Measurements from ENCODE around the gene TAF11L6.

- TF ChIP-seq CTCF (conservative IDR thresholded peaks at IDR 0.05; ENCODE audit: low read depth in 2 of 2), result no peak
- TF ChIP-seq REST (IDR thresholded peaks at IDR 0.05; ENCODE audit: unreplicated experiment), result no peak
- no peak for TF ChIP-seq POLR2AphosphoS5 (IDR thresholded peaks at IDR 0.05; ENCODE audit: low read depth)
- no peak for TF ChIP-seq EZH2phosphoT487 (IDR thresholded peaks at IDR 0.05; ENCODE audit: unreplicated experiment)
- TF ChIP-seq ETS1 (IDR thresholded peaks at IDR 0.05), result no peak
- TF ChIP-seq EZH2 (IDR thresholded peaks at IDR 0.05; ENCODE audit: low read depth, unreplicated experiment), result no peak
- no peak for TF ChIP-seq ZNF114 (CRISPR knock-in tag; IDR thresholded peaks at IDR 0.05)
- no peak for TF ChIP-seq CREB1 (CRISPR knock-in tag; IDR thresholded peaks at IDR 0.05; ENCODE audit: low read depth)
- TF ChIP-seq ZNF331 (CRISPR knock-in tag; IDR thresholded peaks at IDR 0.05; ENCODE audit: low read depth), result no peak
- TF ChIP-seq JUNB (IDR thresholded peaks at IDR 0.05; ENCODE audit: unreplicated experiment), result no peak
- TF ChIP-seq STAT1 (IDR thresholded peaks at IDR 0.05; ENCODE audit: unreplicated experiment), result no peak
Observed at GRCh38 chr5:17497446-17497845, 31.0 kb upstream of the TAF11L6 start.
